BLaER1 treated with 17β-estradiol and CSF1 and Interleukin-3, amounts not matched to agents 10 nM and 100 nM (cell line): Measurements from ENCODE around the gene RAPGEF6.

Experiments
- H3K27ac ChIP-seq, 11 experiments: shearing (Covaris generic); formaldehyde crosslinking; 2 replicates each; pipeline ENCODE4 v1.8.1; 2022
- H3K27me3 ChIP-seq, 11 experiments: shearing (Covaris generic); formaldehyde crosslinking; 2 replicates each; pipeline ENCODE4 v1.8.1; 2022
- H3K36me3 ChIP-seq, 11 experiments: shearing (Covaris generic); formaldehyde crosslinking; 2 replicates each; pipeline ENCODE4 v1.8.1; 2022
- H3K4me1 ChIP-seq, 10 experiments: shearing (Covaris generic); formaldehyde crosslinking; 2 replicates each; pipeline ENCODE4 v1.8.1; 2022
- H3K4me2 ChIP-seq, 11 experiments: shearing (Covaris generic); formaldehyde crosslinking; 2 replicates each; pipeline ENCODE4 v1.8.1; 2022
- H3K4me3 ChIP-seq, 10 experiments: shearing (Covaris generic); formaldehyde crosslinking; 2 replicates each; pipeline ENCODE4 v1.8.1; 2022
- H3K9ac ChIP-seq, 11 experiments: shearing (Covaris generic); formaldehyde crosslinking; 2 replicates each; pipeline ENCODE4 v1.8.1; 2022
- H3K9me3 ChIP-seq, 11 experiments: shearing (Covaris generic); formaldehyde crosslinking; replicated peaks in 1 of 11; 2 replicates each; pipeline ENCODE4 v1.8.1; 2022
- H4K20me1 ChIP-seq, 11 experiments: shearing (Covaris generic); formaldehyde crosslinking; 2 replicates each; pipeline ENCODE4 v1.8.1; 2022
- Cebpa-rat ChIP-seq, 11 experiments: shearing (Covaris generic); IDR thresholded peaks; 2 replicates each; pipeline ENCODE4 v1.8.1; 2022

The RAPGEF6 gene

DNA sequence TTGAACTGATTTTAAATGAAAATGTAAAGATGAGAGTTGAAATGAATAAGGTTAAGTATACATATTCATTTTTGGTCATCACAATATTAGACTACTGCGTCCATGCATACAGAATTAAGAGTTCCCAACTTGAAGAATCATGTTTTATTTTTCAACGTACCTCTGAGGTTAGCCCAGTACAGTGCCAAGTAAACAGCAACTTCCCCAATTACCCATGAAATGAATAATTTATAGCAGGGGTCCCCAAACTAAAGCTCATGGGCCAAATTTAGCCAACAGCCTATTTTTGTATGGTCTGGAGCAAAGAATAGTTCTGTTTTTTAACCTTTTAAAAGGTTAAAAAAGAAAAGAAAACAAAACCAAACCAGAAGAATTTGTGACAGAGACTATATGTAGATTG, 203.2 kb downstream of the RAPGEF6 start:
- Histone ChIP-seq H3K4me3 (no peak overlapping the region), H3K27me3 (no peaks in the 10 kb centered on the region), H3K27ac (no peak overlapping the region), H4K20me1 (peaks cover 0 to 3% (median 0%) of the 10 kb centered on the region in 11 experiments; a peak in 1 of 22 replicates), H3K36me3 (peaks cover 92 to 100% (median 99%) of the 10 kb centered on the region in 11 experiments), H3K4me2 (no peak overlapping the region), H3K4me1 (no peaks in the 10 kb centered on the region), H3K9ac (no peak overlapping the region), H3K9me3 (no peaks in the 10 kb centered on the region)
- no peak for TF ChIP-seq Cebpa-rat (IDR thresholded peaks at IDR 0.05)

DNA sequence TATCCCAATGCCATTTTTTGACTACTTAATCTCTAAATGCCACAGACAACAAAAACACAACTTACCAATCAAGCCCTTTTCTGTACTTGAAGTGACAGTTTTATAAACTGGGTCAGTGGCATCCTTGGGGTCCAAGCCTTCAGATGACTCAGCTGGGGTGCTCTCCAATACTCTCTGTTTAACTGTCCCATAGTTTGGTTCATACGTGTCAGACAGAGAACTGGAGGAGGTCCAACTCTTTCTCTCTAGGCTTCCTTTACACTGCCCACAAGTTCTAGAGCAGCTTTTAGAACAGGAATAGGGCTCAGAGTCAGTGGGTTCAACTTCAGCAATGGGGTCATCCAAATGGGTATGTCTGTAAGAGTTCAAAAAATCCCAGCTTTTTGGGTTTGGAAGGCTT, 204.2 kb downstream of the RAPGEF6 start:
- no peak overlapping the region for H3K4me2 ChIP-seq
- peaks cover 0 to 3% (median 0%) of the 10 kb centered on the region in 11 experiments; a peak in 1 of 22 replicates for H4K20me1 ChIP-seq
- no peak for TF ChIP-seq Cebpa-rat (IDR thresholded peaks at IDR 0.05)
- no peaks in the 10 kb centered on the region for H3K4me1 ChIP-seq
- peaks cover 93 to 100% (median 99%) of the 10 kb centered on the region in 11 experiments for H3K36me3 ChIP-seq
- H3K9ac ChIP-seq: no peak overlapping the region
- no peaks in the 10 kb centered on the region for H3K27me3 ChIP-seq
- H3K27ac ChIP-seq: no peak overlapping the region
- H3K4me3 ChIP-seq: no peak overlapping the region
- H3K9me3 ChIP-seq: no peaks in the 10 kb centered on the region

DNA sequence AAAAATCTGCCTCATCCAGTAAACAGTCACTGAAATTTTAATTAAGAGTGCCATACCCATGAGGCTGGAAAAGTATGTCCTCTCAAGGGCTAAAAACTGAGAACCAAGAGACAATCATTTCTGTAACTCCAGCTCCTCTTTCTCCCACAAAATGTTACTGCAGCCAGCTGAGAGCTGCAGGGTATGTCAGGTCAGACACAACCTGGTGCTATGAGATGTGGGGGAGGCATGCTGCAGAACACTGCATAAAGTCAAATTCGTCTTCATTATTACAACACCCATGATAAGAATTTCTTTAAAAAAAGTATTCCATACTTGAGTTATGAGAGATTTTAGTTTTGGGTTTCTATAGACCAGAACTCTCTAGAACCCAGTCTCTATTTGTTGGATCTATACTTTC, 209.0 kb downstream of the RAPGEF6 start:
- Histone ChIP-seq H4K20me1 (peaks cover 0 to 3% (median 0%) of the 10 kb centered on the region in 11 experiments; a peak in 1 of 22 replicates), H3K4me3 (no peak overlapping the region), H3K9me3 (no peaks in the 10 kb centered on the region), H3K4me1 (no peaks in the 10 kb centered on the region), H3K27ac (no peak overlapping the region), H3K4me2 (no peak overlapping the region), H3K36me3 (peaks cover 79 to 100% (median 92%) of the 10 kb centered on the region in 11 experiments), H3K27me3 (no peaks in the 10 kb centered on the region), H3K9ac (no peak overlapping the region)
- TF ChIP-seq Cebpa-rat (IDR thresholded peaks at IDR 0.05): no peak

DNA sequence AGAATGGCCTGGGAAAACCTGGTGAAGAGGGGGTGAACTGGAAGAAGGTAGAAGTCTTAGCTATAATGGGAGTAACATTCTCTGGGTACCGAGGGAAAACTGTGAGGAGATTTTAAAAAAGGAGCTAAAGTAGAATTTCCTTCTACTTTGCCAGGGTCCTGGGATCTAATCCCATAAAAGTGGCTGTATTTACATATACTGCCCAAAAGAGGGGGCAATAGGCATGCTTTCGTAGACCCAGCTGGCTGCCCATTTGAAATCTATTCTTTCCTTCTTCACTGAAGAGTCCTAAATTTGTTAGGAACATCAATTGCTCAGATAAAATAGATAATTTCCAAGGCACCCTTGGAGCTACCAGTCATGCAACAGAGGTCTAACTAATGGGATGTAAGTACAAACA, 212.0 kb downstream of the RAPGEF6 start:
- Histone ChIP-seq H3K4me3 (no peak overlapping the region), H4K20me1 (no peaks in the 10 kb centered on the region; a peak in 1 of 22 replicates), H3K4me2 (no peak overlapping the region), H3K4me1 (no peaks in the 10 kb centered on the region), H3K27me3 (no peaks in the 10 kb centered on the region), H3K27ac (no peak overlapping the region), H3K9me3 (no peaks in the 10 kb centered on the region), H3K9ac (no peak overlapping the region), H3K36me3 (peaks cover 53 to 87% (median 70%) of the 10 kb centered on the region in 11 experiments)
- TF ChIP-seq Cebpa-rat (IDR thresholded peaks at IDR 0.05): no peak

DNA sequence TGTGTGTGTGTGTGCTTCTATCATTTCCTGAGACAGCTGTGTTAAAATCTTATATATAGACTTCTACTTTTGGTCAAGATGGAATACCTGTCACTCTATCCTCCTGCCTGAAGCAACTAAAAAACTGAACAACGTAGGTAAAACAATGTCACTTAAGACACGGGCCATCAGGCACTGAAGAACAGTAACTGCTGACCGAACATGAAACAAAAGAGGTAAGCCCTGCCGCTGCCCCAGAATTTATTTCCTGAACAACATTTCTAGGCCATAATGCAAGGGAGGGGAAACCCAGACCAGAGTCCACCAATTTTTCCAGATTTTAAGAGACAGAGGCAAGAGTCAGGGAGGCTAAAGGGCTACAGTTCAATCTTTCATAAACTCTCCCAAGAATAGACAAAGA, 215.2 kb downstream of the RAPGEF6 start:
- no peaks in the 10 kb centered on the region for H3K27me3 ChIP-seq
- no peak overlapping the region for H3K4me3 ChIP-seq
- no peaks in the 10 kb centered on the region for H3K9me3 ChIP-seq
- H4K20me1 ChIP-seq: no peaks in the 10 kb centered on the region; a peak in 1 of 22 replicates
- peaks cover 0 to 7% (median 0%) of the 10 kb centered on the region in 10 experiments; a peak in 1 of 20 replicates for H3K4me1 ChIP-seq
- H3K4me2 ChIP-seq: no peak overlapping the region
- H3K27ac ChIP-seq: no peak overlapping the region
- H3K36me3 ChIP-seq: peaks cover 22 to 67% (median 45%) of the 10 kb centered on the region in 11 experiments
- H3K9ac ChIP-seq: no peak overlapping the region; a peak in 1 of 22 replicates
- TF ChIP-seq Cebpa-rat (IDR thresholded peaks at IDR 0.05): no peak

DNA sequence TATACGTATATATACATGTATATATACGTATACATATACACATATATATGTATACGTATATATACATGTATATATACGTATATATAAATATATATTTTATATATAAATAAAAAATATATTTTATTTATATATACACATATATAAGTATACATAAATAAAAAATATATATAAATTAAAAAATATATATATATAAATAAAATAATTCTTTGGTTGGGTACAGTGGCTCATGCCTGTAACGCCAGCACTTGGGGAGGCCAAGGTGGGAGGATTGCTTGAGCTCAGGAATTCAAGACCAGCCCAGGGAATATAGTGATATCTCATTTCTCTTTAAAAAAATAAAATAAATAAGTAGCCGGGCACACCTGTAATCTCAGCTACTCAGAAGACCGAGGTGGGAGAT, 216.2 kb downstream of the RAPGEF6 start:
- Histone ChIP-seq H3K4me2 (no peak overlapping the region), H3K9me3 (no peaks in the 10 kb centered on the region), H3K4me1 (peaks cover 0 to 7% (median 0%) of the 10 kb centered on the region in 10 experiments; a peak in 2 of 20 replicates), H3K9ac (no peak overlapping the region), H3K36me3 (peaks cover 31 to 67% (median 48%) of the 10 kb centered on the region in 11 experiments), H3K27ac (no peak overlapping the region), H4K20me1 (no peaks in the 10 kb centered on the region; a peak in 1 of 22 replicates), H3K27me3 (no peaks in the 10 kb centered on the region), H3K4me3 (no peak overlapping the region)
- no peak for TF ChIP-seq Cebpa-rat (IDR thresholded peaks at IDR 0.05)

DNA sequence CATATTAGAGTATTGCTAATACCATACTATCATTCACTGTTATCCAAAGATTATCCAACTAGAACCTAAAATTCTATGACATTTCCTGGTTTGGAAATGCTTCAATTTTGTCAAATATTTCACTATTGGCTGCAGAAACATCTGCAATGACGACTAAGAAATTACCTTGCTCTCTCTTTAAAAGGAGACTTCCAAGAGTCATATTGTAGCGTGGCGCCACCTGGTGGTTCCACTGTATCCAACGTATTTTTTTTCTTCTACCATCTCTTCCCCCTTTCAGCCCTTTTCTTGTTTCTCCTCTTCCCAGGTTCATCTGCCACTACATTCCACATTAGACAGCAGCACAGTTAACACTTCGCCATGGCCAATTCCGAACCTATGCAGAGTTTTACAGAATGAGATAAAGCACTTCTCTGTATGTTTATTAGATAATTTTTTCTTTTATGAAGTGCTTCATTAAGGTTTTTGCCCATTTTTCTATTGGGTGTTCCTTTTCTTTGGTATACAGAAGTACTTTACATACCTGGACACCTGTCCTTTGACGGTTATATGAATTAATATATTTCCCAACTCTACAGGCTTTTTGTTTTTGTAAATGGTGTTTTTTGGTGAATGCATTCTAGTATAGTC, 217.7 kb downstream of the RAPGEF6 start:
- H3K9ac ChIP-seq: no peak overlapping the region
- no peak overlapping the region for H3K27ac ChIP-seq
- H3K4me3 ChIP-seq: no peak overlapping the region
- peaks cover 26 to 63% (median 40%) of the 10 kb centered on the region in 11 experiments for H3K36me3 ChIP-seq
- no peaks in the 10 kb centered on the region for H3K9me3 ChIP-seq
- TF ChIP-seq Cebpa-rat (IDR thresholded peaks at IDR 0.05): no peak
- no peaks in the 10 kb centered on the region; a peak in 1 of 22 replicates for H4K20me1 ChIP-seq
- H3K27me3 ChIP-seq: no peaks in the 10 kb centered on the region
- H3K4me1 ChIP-seq: peaks cover 0 to 7% (median 0%) of the 10 kb centered on the region in 10 experiments; a peak in 2 of 20 replicates
- H3K4me2 ChIP-seq: no peak overlapping the region

DNA sequence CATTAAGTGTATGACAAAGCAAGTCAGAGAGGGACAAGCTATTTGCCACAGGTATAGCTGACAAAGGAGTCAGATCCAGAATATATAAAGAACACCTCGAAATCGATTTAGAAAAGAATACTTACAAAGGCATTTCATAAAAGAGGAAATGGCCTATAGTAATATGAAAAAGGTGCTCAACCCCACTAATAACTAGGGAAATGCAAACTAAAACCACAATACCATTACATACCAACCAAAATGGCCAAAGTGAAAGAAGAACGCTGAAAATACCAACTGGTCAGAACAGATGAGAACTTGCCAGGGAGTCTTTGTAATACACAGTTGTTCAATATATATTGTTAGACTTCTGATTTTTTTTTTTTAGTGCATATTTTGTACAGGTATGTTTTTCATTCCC, 218.3 kb downstream of the RAPGEF6 start:
- no peak overlapping the region for H3K4me2 ChIP-seq
- no peak overlapping the region for H3K9ac ChIP-seq
- peaks cover 21 to 63% (median 38%) of the 10 kb centered on the region in 11 experiments for H3K36me3 ChIP-seq

DNA sequence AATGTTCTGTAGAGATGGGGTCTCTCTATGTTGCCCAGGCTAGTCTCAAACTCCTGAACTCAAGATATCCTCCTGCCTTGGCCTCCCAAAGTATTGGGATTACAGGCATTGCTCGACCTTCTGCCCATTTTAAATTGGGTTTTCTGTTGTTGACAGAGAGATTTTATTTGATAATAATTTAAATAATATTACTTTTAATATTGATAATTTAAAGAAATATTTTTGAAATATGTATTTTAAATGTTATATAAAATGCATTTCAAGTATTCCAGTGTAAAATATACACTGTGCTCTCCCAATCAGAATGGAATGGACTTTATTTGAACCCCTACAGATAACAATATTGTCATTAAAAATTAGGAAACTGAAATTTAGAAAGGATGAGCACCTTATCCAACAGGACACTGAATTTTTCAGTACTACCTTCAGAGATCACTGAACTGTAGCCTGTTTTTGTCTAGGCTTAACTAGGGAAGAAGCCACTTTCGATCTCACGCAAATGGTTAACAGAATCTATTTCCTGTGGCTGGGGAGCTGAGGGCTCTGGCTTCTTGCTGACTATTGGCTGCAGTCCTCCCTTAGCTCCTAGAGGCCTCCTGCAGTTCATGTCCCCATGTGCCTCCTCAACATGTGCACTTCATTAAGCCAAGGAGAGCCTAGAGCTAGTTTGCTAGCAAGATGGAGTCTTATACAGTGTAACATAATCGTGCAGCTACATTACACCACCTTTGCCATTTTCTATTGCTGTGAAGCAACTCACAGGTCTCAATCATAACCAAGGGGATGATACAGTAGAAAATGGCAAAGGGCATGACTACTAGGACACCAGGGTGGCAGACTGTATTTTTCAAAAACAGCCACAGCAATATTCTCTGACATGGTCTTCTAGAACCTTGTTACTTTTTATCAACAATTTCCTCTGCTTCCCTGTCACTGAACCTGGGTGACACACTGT, 221.1 kb downstream of the RAPGEF6 start:
- Histone ChIP-seq H3K9ac (0 out of 22 replicates have a peak overlapping the region, but pooled peaks of 1 of the 11 experiments have one; percentile 21), H3K36me3 (peaks cover 34 to 70% (median 47%) of the 10 kb centered on the region in 11 experiments), H3K9me3 (peaks cover 0 to 20% (median 7%) of the 10 kb centered on the region in 11 experiments; a peak in 9 of 22 replicates), H3K4me1 (peaks cover 0 to 7% (median 0%) of the 10 kb centered on the region in 10 experiments; a peak in 2 of 20 replicates), H3K4me3 (no peak overlapping the region), H4K20me1 (no peaks in the 10 kb centered on the region; a peak in 1 of 22 replicates), H3K27ac (no peak overlapping the region), H3K4me2 (no peak overlapping the region), H3K27me3 (no peaks in the 10 kb centered on the region)
- no peak for TF ChIP-seq Cebpa-rat (IDR thresholded peaks at IDR 0.05)

More for the DNA sequence above, 218.3 kb downstream of the RAPGEF6 start:
- no peak for TF ChIP-seq Cebpa-rat (IDR thresholded peaks at IDR 0.05)
- Histone ChIP-seq H3K27me3 (no peaks in the 10 kb centered on the region), H3K9me3 (peaks cover 0 to 2% (median 0%) of the 10 kb centered on the region in 11 experiments; a peak in 2 of 22 replicates), H4K20me1 (no peaks in the 10 kb centered on the region; a peak in 1 of 22 replicates), H3K4me1 (peaks cover 0 to 7% (median 0%) of the 10 kb centered on the region in 10 experiments; a peak in 2 of 20 replicates), H3K4me3 (no peak overlapping the region), H3K27ac (no peak overlapping the region)
